NCI-H774 (cell line): ENCODE measurements around the gene PMVK.

ENCODE experiments used
- DNase-seq: peaks from one replicate; lab custom pipeline; 2025; lab: John Stamatoyannopoulos, UW

PMVK gene

DNA sequence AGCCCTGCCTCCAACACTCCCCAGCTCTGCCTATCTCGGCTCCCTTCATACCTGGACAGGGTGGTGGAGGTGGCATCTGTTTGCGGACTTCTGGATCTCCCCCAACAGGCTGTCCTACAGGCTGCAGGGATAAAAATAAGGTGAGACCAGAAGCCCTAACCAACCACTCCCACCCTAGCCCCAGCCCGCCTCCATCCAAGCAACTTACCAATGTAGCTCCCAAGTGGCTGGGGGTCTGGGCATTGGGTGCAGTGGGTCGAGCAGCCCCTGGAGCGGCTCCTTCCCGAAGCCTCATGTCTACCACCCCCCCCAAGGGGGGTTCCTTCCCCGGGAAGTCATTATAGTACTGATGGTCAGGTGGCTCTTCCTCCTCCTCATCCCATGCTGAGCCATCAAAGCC, 29.6 kb upstream of the PMVK start:
- no peak for DNase-seq

DNA sequence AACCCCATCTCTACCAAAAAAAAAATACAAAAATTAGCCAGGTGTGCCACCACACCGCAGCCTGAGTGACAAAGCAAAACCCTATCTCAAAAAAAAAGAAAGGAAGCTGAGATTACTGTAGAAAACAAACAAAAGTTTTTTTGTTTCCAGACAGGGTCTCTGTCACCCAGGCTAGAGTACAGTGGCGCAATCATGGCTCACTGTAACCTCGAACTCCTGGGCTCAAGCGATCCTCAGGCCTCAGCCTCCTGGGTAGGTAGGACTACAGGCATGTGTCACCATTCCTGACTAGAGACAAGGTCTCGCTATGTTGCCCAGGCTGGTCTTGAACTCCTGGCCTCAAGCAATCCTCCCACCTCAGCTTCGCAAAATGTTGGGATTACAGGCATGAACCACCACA, 27.8 kb upstream of the PMVK start:
- DNase-seq = no peak

DNA sequence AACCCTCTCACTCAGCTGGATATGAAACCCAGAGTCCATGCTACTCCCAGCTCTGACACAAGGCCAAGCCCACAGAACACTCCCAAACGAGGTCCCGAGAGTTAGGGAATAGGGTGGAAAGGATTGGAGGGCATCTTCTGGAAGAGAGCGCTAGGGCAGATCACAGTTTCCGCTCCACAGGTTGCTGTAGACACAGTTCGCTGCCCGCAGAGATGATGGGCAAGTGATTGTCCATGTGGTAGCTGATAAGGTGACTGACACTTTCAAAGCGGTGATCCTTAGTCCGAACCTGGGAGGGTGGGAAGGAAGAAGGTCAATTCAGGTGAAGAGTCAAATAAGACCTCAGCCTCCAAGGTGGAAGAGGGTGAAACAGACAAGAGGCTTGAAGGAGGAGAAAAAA, 27.1 kb upstream of the PMVK start:
- DNase-seq = no peak

DNA sequence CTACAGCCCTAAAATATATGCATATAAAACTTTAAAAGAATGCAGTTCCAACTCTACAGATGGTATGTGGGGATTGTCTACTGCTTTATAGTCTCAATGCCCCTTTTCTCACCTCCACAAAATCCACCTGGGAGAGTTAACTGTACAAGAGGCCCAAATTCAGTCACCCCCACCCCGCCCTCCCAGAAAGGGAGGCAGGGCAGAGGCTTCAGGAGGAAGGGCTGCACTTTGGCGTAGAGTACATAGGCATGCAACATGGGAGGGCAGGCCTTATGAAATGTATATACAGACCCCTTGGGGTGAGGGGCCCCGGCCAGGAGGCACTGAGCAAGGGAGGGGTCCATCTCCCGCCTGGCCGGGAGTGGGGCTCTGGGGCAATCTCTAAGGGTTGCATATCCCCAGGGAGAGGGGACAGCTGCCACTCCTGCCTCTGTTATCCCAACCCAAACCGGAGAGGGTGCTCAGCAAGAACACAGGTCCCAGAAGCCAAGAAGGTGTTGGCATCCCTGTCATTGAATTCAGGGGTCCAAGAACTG, 26.3 kb upstream of the PMVK start:
- DNase-seq = no peak

DNA sequence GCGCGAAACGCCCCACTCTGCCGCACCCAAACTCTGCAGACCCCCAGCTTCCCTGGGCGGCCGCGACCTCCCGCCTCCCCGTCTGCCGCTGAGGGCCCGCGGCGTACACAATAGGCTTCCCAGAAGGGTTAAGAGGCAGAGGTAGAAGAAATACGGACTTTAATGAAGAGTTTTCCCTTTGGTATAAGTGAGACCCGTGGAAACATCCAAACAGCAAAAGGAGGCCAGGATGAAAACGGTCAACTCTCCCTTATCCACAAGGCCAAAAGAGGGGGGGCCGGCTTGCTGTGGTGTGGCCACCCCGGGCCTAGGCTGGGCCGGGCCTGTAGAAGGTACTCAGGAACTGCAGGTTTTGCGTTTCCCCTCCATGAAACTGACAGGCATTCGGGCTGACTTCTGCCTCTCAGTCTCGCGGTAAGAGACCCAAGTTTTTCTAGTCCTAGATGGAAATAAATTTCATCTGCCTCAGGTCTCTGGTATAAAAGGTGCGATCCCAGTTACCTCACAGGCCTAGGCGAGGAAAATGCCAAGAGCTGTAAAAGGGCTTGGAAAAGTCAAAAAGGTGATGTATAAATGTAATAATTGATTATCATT, 25.7 kb upstream of the PMVK start:
- no peak for DNase-seq

DNA sequence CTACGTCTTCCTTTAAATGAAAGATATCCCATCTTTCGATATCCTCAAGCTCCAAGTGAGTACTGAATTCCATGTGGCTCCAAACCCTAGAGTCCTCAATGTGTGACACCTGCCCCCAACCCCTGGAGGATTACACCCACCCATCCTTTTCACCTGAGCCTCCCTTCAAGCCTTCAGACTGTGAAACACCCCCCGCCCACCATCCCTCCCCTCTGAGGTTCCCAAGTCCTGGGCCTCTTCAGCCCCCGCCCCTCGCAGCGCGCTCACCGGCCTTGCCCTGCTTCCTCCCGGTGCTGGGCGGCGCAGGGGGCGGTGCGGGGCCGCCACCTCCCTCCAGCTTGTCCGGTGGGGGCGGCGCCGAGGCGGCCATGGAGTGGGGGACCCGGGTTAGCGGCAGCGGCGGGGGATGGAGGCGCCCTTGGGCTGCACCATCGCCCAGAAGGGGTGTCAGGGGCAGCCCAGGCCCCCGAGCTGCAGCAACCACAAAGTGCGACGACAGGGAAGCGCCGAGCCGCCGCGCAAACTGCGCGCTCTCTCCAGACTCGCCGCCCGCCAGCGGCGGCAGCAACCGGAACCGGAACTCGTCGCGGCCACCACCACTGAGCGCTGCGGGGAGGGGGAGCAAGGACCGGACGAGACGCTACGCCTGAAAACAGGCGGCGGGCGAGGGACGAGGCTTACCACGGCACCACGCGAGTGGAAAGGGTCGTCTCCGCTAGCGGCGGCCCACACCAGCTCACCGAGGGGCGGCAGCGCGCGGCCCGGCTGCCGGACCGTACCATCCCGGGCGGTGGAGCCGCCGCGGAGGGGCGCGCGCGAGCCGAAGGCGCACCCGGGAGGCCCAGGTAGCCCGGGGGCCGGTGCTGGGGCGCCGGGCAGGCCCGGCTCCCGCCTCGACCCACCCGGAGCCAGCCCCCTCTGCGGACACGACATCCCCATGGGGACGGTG, 25.0 kb upstream of the PMVK start, which contains the start of gene PYGO2:
TSS of gene PYGO2 (minus strand) at position 576 of the 949 bp plus-strand sequence. CDS start at position 370, 206 bp downstream.
- DNase-seq = peak; percentile 81

DNA sequence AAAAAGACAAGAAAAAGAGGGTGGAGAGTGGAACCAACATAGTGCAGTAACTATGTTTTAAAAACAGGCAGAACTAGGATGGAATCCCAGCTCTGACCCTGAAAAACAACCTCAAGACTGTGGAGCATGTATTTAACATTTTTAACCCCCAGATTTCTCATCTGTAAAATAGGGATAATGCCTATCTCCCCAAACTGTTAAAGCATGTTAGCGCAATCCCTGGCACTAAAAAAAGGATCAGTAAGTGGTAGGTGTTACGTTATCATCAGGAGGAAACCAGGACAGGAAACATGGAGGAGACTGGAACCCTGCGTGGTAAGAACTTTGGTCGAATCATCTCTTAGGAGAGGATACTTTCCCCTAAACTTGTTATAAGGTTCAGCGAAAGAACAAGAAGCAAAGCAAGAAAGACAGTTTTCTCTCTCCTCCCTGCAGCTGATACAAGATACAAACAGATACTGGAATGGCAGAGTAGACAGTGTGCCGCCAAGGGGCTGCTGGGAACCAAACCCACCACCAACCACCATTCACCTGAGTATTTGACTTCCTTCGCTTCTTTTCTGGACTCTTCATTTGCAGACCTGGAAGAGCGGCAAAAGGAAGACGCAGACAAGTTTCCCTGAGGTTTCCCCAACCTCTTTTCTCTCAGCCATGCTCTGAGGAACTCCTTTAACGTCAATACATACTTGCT, 24.1 kb upstream of the PMVK start:
- DNase-seq = no peak

DNA sequence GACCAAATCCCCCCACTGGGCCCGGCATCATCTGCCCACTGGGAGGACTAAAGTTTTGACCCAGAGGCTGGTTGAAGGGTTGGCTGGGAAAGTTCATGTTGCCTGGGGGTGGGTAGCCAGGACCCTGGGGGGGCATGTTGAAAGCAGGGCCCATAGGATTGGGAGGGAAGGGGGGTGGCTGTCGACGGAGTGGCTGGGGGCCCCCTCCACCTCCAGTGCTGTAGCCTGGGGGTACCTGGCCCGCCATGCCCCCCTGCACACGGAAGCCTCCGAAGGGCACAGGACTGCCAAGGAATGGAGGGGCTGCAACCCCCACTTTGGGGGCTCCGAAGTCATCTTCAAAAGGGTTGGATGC, 22.9 kb upstream of the PMVK start:
- DNase-seq = no peak

DNA sequence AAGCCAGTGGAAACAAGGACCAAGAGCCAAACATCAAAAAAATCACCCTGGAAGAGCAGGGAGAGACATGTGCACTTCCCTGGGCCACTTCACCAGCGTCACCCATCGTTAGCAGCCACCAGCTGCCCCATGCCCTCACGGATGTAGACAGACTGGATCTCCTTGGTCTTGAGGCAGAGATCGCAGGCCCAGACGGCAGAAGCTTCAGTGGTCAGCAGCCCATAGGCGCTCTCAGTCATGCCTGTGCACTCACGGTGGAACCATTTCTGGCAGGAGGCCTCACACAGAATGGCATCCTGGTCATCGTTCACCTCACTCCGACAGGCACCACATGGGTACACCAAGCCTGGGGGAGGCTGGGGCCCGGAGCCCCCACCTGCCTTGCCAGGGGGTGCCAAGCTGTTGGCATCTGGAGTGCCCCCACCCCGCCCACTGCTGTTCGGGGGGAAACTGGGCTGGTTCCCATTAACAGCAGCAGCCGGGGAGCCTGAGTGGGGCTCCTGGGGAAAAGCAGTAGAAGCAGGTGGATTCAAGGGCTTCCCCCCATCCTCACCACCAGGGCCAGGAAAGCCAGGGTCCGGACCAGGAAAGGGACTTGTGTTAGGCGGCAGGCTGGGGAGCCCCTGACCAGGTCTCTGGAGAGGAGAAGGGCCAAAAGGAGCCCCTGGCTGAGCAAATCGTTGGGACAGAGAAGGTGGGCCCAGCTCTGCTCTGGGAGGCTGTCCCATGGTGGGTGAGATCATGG, 22.3 kb upstream of the PMVK start:
- DNase-seq = no peak

DNA sequence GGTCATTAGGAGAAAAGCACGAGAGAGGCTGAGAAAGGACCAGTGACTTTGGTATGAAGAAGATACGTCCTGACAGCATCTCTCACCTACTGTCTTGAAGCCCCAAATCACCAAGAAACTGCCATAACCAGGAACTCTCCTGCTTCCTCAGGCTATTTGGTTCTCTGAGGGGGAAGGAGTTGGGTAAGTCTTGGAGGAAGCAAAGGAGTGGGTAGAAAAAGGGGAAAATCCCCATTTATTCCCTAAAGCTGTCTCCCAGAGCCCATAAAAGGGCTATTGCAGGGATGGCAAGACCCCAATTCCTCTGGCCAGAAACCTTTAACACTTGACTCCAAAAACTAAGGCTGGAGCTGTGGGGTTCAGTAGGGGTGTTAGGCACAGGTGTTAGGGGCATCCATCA, 21.5 kb upstream of the PMVK start:
- DNase-seq = no peak

DNA sequence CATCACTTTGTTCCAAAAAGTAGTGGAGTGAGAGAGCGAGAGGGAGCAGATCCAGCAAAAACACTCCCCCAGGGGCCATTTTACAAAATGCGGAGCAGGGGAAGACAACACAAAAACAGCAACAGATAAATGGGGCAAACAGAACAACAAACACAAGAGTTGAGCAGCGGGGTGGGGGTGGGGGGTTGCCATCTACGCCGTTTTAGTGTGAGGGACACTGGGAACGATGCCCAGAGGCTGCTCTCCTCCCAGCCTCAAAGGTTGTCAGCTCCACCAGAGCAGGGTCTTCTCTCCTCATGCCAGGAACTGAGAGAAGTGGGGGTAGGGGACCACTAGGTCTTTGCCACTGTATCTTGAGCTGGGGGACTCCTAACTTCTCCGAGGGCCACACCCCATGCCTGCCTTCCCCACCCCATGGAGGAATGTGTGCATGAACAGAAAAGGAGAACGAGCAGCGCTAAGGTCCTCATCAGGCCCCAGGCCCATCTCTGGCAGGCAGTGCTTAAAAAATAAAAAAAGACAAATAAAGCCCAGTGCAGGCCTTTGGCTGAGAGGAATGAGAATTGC, 20.7 kb upstream of the PMVK start:
- no peak for DNase-seq

DNA sequence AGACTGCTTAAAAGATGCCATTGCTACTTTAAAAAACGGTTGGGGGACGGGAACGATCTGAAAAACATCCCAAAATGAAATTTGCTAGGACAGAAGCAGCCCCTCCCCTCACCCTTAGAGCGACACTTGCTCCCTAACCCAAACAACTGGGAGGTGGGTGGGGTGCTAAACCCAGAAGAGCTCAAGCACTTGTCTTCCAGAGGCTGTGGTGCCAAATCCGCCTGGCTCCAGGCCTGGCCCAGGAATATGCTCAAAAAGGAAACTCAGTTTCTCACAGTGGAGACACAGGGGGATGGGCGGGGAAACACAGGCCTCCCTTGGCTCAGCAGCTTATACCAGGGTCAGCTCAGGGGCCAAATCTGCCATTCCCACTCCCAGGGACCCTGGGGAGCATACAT, 20.0 kb upstream of the PMVK start:
- DNase-seq = no peak

DNA sequence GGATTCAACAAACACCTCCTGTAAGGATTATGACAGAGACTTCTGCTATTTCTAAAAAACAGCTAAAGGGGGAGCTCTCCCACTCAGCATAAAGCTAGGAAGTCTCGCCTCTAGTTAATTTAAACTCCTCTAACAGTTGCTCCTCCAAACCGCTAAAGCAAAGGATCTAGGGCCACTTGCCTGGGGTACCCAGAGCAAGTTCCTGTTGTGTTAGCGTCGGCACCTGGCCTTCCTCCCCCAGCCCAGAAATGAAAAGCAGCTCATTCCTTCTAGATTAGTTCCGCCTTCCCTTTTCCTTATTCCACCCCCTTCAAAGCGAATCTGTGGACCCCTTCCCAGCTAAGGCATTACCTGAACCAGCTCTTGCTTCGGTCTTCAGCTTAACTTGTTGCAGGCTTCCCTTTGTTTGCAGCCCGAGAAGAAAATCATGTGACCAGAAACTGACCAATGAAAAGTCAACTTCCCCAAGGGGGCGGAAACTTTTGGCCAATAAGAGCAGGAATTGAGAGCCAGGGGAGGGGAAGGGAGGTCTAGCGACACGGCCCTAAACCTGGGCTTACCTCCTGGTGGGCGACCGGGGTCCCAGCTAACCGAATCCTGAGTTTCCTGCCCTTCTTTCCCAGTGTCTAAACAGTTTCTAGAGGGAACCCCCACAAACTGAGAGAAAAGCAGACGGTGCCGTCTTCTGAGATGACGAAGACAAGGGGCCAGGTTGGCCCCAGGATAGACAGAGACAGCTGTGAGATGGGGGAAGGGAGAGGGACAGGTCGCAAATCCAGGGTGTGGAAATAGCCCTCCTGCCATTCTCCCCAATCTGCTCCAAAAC, 19.4 kb upstream of the PMVK start, which contains the start of gene PBXIP1:
TSS of gene PBXIP1 (minus strand) at position 382 of the 826 bp plus-strand sequence. CDS start 2,378 bp downstream, outside the sequence.
- peak; percentile 90 for DNase-seq

DNA sequence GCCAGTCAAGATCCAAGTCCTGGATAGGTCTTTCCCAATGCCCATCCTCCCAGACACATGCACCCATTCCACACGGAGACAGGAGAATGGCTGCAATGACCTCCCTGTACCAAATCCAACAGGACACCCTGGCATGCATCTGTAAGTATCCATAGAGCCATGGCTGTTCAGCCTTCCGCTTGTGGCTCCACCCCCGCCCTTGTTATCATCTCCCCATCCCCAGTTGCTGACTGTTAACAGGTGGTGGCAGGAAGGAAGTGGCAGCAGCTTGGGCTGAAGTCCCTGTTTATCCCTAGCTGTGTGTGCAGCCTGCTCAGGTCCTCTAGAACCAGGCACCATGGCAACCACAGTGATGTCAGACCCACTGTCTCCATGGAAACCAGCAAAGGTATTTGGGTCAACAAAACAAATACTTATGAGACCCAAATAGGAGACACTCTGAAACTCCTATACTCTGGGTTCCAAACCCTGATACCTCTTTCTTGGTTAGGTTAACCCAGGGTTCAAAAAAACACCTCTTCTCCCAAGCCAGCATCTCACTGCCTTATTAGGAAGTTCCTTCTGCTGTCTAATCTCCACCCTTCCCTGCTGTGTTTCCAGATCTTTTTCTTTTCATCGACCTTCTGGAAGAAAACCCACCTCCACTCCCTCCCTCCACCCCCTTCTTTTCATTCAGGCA, 18.7 kb upstream of the PMVK start:
- DNase-seq = peak; percentile 59

DNA sequence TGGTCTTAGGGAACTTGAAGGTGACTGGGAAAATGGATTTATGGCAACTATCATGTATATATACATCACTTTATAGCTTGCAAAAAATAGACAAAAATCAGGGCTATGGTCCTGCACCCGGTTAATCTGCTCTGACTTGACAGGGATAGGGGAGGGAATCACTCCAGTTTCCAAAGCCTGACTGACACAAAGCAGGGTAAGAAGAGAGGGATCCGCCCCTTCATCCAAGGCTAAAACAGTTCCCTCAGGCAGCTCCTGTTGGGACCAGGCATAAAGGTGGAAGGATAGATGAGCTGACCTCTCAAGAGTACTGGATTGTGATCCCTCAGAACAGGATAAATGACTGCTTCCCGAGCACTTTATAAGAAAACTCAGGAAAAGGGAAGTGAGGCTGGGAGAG, 18.0 kb upstream of the PMVK start:
- no peak for DNase-seq

DNA sequence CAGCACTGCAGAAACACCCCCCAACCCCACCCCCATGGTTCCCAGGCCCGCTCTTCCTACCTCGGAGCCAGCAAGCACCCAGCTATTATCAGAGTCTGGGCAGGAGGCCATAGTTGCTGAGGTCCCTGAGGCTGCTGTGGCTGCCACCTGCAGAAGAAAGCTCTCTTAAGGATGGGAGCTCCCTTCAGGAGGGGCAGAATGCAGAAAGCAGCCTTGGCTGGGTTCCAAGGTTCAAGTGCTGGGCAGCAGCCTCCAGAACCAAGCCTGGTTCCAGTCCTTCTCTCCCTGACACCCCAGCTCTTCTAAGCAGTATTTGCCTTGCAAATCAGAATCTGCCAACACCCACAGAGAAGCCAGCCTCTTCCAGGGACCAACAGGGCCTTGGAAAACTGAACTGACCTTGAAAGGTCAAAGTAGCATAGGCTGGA, 17.1 kb upstream of the PMVK start:
- DNase-seq = no peak

DNA sequence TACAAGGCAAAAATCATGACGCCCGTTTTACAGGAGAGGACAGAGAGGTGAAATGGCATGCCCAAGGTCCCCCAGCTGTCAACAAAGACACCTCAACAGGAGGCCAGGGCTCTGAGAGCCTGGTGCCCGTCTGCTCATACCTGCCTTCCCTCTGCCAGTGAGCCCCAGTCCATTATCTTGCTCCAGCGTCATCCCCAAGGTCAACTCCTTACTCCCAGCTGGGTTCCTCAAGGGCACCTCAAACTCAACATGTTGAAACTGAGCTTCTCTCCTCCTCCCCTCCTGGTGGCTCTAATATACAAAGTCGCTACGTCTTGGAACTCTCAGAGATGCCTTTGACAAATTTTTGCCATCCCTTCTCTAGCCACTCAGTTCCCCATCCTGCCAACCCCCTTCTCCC, 16.1 kb upstream of the PMVK start:
- no peak for DNase-seq

DNA sequence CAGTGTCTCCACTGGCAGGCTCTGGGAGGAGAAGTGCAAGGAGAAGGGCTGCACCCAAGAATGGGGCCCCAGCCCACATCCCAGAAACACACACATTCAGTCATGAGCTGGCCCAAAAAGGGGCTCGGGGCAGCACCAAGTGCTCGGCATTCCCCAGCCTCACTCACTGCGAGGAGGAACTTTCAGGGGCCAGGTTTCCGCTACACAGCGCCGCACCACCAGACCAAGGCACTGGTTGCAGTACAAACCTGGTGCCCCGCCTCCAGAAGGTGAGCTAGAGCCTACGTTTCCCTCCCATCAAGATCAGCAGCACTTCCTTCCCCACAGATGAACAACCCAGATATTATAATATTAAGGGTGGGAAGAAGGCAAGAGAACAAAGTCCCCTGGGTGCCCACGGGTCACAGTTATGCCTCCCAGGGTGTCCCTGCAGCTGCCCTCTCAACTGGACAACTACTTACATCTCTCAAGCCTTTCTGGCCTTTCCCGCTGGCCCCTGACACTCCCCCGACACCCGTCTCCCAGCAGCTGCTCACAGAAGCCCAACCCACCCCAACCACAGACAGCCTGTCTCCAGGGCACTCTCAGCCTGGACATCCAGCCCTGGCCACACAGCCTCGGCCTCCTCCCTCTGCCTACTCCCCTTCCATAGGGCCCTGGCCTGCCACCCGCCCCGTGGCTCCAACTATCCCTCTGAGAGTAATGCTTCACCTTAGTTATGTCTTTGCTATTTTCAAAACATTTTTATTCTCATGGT, 15.6 kb upstream of the PMVK start:
- no peak for DNase-seq

DNA sequence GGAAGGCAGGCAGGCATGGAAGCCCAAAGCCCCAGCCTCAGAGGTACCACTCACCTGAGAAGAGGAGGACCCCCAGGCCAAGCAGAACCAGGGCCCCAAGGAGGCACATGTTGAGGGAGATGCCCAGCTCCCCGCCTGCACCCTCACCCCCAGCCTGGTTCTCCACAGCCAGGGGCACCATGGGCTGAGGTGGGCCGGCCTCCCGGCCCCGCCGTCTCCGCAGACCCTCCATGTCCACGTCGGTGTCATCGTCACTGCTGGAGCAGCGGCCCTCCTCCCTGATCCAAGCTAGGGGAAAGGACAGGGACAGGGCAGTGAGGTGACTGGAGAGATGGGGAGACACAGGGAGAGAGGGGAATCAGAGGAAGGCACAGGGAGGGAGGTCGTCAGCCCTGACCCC, 11.6 kb upstream of the PMVK start:
- DNase-seq = no peak
